Choroid plexus epithelial cell (primary cell): ENCODE data around the gene PARD3B.

ENCODE experiments used
- DNase-seq: peaks from one replicate; pipeline ENCODE4 v3.0.0-alpha.2; 2010; ENCODE audit warnings: low read depth
- H3K4me3 ChIP-seq: 2 replicates; pipeline ENCODE4 v1.5.1; 2011; ENCODE audit warnings: low read depth, mild to moderate bottlenecking, control low read depth, low read length, moderate library complexity
- TF ChIP-seq, protein P1 (sequence below): conservative IDR thresholded peaks from 2 replicates; pipeline ENCODE4 v1.5.1; 2011; ENCODE audit warnings: low read depth, mild to moderate bottlenecking, control low read depth, inconsistent platforms, low read length, moderate library complexity

PARD3B gene

DNA sequence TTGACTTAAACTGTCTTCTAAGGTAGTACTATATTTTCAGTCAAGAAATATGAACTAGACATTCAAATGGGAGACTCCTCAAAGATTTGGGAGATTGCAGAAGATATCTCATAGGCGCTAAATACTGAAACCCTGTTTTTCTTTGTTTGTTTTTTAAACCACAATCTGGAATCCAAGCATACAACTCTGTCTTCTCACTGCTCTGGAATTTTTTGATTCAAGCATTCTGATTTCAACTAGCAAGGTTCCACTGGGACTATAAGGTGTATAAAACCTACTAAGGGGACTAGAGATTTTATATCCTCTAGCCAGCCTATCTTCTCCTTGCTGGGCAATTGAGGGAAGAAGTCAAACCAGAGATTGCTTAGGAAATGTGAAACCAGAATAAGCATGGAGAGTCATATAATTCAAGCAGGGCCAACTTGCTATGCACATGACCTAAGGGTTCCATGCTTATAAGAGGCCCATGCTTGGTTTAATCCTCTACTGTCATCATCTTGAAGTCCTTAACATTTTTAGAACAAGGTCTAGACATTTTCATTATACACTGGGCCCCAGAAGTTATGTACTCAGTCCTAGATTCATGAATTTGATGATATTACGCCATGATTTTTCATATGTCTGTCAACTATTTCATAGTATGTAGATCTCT, 405.5 kb downstream of the PARD3B start:
- H3K4me3 ChIP-seq = no peak overlapping the region
- TF ChIP-seq, protein P1, sequence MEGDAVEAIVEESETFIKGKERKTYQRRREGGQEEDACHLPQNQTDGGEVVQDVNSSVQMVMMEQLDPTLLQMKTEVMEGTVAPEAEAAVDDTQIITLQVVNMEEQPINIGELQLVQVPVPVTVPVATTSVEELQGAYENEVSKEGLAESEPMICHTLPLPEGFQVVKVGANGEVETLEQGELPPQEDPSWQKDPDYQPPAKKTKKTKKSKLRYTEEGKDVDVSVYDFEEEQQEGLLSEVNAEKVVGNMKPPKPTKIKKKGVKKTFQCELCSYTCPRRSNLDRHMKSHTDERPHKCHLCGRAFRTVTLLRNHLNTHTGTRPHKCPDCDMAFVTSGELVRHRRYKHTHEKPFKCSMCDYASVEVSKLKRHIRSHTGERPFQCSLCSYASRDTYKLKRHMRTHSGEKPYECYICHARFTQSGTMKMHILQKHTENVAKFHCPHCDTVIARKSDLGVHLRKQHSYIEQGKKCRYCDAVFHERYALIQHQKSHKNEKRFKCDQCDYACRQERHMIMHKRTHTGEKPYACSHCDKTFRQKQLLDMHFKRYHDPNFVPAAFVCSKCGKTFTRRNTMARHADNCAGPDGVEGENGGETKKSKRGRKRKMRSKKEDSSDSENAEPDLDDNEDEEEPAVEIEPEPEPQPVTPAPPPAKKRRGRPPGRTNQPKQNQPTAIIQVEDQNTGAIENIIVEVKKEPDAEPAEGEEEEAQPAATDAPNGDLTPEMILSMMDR = no peak
- DNase-seq = peak; percentile 50

DNA sequence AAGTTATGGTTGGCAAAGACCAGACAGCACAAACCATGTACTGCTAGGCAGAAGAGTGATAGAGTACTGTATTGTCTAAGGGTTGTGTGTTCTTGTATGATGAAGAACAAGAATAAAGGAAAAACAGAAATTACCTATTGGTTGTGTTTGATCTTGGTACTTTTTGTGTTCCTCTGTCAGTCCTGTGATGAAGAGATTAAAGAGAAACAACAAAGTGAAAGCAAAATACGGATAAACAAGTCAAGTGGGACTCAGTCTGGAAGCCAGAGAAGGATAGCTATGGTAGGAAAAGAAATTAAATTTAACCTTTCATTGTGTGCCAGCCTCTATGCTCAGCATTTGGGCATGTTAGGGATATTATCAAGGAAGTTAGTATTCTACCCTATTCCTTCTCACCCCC, 413.1 kb downstream of the PARD3B start:
- no peak for DNase-seq
- H3K4me3 ChIP-seq = no peak overlapping the region
- TF ChIP-seq, protein P1 = no peak

DNA sequence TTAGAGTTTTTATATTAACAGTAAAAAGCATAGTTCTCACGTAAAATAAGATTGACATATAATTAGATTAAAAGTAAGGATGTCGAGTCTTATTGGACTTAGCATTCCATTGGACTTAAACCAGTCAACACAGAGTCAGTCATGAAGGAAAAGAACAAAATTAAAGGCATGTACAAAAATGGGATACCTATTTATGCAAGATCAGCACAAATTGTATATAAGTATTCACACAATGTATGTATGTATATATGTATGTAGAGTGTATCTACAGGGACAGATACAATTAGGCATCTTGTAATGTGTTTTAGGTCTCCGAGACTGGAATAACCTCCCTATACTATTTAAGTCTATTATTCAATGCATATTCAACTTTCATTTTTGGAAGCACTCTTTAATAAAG, 419.1 kb downstream of the PARD3B start:
- no peak for DNase-seq
- TF ChIP-seq, protein P1 = no peak
- H3K4me3 ChIP-seq = no peak overlapping the region

DNA sequence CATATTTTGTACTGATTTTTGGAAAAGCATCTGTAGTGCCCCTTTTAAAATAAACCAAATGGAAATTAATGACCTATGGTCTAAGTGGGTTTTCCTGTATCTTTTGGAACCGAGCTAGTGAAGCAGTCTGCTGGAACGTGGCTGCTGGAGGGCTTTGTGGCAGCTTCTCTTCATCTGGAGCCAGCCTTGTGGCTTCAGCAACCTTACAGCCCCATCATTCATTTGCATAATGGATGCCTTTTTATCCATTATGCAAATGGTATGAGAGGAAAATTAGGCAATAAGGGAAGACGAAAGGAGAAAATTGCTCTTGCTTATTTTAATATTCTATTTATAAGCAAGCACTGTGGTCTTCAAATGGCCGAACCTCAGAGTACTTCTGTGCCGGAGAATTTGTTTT, 421.0 kb downstream of the PARD3B start:
- TF ChIP-seq, protein P1 = no peak
- H3K4me3 ChIP-seq = no peak overlapping the region

DNA sequence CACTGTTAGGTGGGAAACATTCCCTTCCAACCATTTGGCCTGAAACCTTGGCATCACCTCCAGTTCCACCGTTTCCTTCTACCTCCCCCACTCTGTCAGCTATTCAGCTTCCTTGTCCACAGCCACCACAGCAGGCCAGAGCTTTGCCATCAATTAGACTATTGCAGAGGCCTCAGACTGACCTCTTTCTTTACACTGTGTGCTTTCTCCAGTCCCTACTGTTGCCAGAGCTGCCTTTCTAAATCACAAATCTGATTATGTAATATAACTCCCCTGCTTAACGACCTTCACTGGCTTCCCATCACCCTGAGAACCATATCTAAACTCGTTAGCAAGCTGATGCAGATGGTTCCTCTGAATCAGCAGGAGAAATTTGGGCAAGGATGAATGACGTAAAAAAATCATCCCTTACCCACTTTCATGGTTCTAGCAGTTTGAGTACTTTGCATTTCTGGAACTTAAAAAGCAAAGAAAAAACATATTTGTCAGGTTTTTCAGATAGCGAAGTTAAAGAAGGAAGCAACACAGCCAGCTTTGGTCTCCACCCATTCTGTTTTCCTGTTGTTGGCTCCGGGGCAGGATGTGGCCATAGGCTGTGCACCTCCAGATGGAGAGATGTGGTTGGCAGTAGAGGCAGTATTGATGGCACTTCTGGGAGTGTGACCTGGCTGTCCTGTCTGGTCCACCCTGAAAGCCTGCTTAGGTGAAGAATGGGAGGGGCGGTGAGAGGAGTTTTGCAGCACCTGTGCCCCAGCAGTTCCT, 422.1 kb downstream of the PARD3B start:
- TF ChIP-seq, protein P1 = no peak
- no peak for DNase-seq
- H3K4me3 ChIP-seq = no peak overlapping the region

More for the DNA sequence above, 421.0 kb downstream of the PARD3B start:
- DNase-seq = no peak

DNA sequence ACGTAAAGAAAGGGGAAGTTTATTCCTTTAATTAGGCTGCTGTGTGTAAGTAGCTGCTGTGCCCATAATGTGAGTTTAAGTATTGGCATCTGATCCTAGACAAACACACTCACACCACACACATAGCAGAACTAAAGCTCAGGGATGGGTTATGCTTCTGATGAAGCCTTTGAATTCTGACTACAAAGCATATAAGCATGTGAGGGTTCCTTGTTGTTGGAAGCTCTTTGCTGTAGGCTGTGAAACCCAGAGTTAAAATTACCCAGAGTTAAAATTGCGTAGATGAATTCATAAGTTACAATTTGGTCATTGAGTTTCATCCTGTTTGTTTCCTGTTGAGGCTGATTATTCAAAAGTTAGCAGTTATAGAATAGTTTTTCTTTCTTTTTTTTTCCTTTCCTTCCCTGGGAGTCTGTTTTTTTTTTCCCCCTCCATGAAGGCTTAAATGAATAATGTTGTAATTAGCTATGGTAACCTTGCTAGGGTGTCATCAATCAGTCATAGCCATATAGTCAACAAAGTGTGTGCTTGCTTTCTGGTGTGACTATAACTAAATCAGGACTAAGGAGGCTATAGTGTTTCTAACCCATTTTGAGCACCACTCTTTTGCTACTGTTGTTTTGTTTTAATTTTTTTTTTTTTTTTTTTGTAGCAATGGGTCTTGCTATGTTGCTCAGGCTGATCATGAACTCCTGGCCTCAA, 426.1 kb downstream of the PARD3B start:
- TF ChIP-seq, protein P1 = no peak
- DNase-seq = no peak
- no peak overlapping the region for H3K4me3 ChIP-seq
